Muscle layer of duodenum (tissue), 2 donors: ENCODE results near the gene GPX6.
"Not testable (repeated sequence)": the region's sequence is repeated elsewhere in the genome, so short reads cannot be mapped to it uniquely, and the experiment has no call there.

Source experiments
- H3K27ac ChIP-seq: one replicate; pipeline ENCODE4 v1.7.0; 2013; ENCODE audit warnings: mild to moderate bottlenecking, low read length
- H3K27me3 ChIP-seq: one replicate; pipeline ENCODE4 v1.7.0; 2013; ENCODE audit warnings: low read depth, mild to moderate bottlenecking, control low read depth, low read length
- H3K36me3 ChIP-seq, 2 donors: one replicate each; pipeline ENCODE4 v1.7.0; 2013; ENCODE audit warnings: low read length in 2 of 2, control low read depth in 1 of 2, mild to moderate bottlenecking in 1 of 2; ENCODE audit not compliant: insufficient read depth in 2 of 2, control insufficient read depth in 1 of 2
- H3K4me1 ChIP-seq, 2 donors: one replicate each; pipeline ENCODE4 v1.7.0; 2013; ENCODE audit warnings: low read length in 2 of 2, mild to moderate bottlenecking in 2 of 2, control low read depth in 1 of 2, moderate library complexity in 1 of 2; ENCODE audit not compliant: insufficient read depth in 2 of 2, control insufficient read depth in 1 of 2
- H3K4me3 ChIP-seq, 2 donors: one replicate each; pipeline ENCODE4 v1.7.0; 2013; ENCODE audit warnings: low read length in 2 of 2, low read depth in 1 of 2, mild to moderate bottlenecking in 1 of 2
- H3K9me3 ChIP-seq, 2 donors: one replicate each; pipeline ENCODE4 v1.7.0; 2013; ENCODE audit warnings: low read length in 2 of 2, control low read depth in 1 of 2, mild to moderate bottlenecking in 1 of 2; ENCODE audit not compliant: control insufficient read depth in 1 of 2
- donor health status: healthy.

The GPX6 gene

GRCh38 chr6:28469153-28469745, 46.3 kb downstream of the GPX6 start:
- H3K27me3 ChIP-seq, H3K4me3 ChIP-seq, H3K36me3 ChIP-seq, H3K9me3 ChIP-seq, H3K27ac ChIP-seq, H3K4me1 ChIP-seq: not testable (repeated sequence)

- Histone ChIP-seq H3K36me3 (no peaks in the 10 kb centered on the region), H3K9me3 (peaks cover 0 to 4% of the 10 kb centered on the region in 2 donors), H3K27ac (no peak overlapping the region), H3K4me3 (no peak overlapping the region), H3K27me3 (no peaks in the 10 kb centered on the region), H3K4me1 (no peaks in the 10 kb centered on the region)
Measured at GRCh38 chr6:28468056-28468455, 47.5 kb downstream of the GPX6 start.

DNA sequence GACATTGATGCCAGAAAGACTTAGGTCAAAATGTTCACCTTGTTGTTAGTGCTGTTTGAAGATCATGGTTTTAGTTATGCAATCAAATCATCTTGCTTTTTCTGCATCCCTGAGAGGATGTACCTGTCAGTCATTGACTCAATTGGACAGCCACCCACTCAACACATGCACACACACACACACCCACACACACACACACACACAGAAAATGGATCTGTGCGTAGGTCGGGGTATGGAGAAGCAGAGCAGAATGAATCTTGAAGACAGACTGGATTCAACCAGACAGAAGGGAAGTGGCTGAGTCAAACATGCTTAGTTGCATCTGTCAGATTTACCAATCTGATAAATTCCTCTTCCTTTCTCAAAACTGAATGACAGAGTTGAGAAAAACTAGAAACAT, 53.2 kb downstream of the GPX6 start:
- no peaks in the 10 kb centered on the region for H3K27me3 ChIP-seq
- H3K27ac ChIP-seq, result no peak overlapping the region
- H3K36me3 ChIP-seq, result no peaks in the 10 kb centered on the region
- H3K4me3 ChIP-seq, result no peak overlapping the region
- H3K9me3 ChIP-seq, result no peaks in the 10 kb centered on the region
- no peaks in the 10 kb centered on the region for H3K4me1 ChIP-seq

DNA sequence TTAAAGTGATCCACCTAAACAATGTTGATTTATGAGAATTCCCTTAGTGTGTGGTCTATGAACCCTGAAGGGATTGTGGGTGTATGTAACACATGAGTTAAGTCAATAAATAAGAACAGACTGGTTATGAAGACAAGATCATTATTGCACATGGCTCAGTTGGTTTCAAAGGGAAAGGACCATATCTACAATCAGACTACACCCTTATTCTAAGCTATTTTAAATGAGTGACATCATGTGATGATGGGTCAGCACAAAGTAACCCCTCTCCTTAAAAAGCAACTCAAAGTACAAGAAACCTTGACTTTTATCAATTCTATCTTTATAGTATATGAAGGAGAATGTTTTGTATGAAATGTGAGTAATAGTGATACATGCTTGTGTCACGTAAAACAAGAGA, 57.0 kb downstream of the GPX6 start:
- H3K4me1 ChIP-seq, result no peaks in the 10 kb centered on the region
- no peaks in the 10 kb centered on the region for H3K27me3 ChIP-seq
- H3K4me3 ChIP-seq, result no peak overlapping the region
- H3K36me3 ChIP-seq, result no peaks in the 10 kb centered on the region
- H3K9me3 ChIP-seq, result no peaks in the 10 kb centered on the region
- no peak overlapping the region for H3K27ac ChIP-seq
